Adrenal gland (tissue), 5 donors: ENCODE data around the gene CAMK2N2.

Experiments used
- CTCF ChIP-seq, 6 experiments: fragments of 450-650 bp in 4 of 6; fragments of 200-600 bp in 2 of 6; sonication (generic) in 1 of 6; IDR thresholded peaks; 1 replicate in 5 of 6; 2 replicates in 1 of 6; pipeline versions ENCODE4 v1.5.1 to v1.8.0; 2016 to 2021; ENCODE audit warnings: antibody characterized with exemption in 6 of 6, mild to moderate bottlenecking in 2 of 6, moderate library complexity in 1 of 6
- POLR2A ChIP-seq, 2 donors: fragments of 450-650 bp; IDR thresholded peaks; one replicate each; pipeline ENCODE4 v1.6.1; 2017; ENCODE audit warnings: antibody characterized with exemption in 2 of 2, mild to moderate bottlenecking in 2 of 2, moderate library complexity in 1 of 2
- donor health status: DM: no; HTN: no; CAD: no.

DNA sequence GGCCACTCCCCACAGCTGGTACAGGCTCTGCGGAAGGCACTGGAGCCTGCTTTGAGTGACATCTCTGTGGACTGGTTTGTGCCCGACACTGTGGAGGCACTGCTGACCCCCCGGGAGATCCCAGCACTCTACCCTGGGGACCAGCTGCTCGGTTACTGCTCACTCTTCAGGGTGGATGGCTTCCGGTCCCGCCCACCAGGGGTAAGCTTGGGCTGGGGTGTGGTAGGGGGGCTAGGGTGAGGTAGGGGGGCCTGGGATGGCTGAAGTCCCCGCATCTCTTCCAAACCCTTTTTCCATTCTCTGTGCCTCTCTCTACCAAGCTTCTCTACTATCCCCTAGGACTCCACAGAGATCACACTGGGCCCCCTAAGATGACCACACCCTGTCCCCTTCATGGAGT is 24.1 kb downstream of the CAMK2N2 start:
- TF ChIP-seq CTCF (IDR thresholded peaks at IDR 0.05): no peak
- TF ChIP-seq POLR2A (IDR thresholded peaks at IDR 0.05): no peak
